Activated T-cell treated with anti-CD3 and anti-CD28 coated beads for 1 hour (primary cell): ENCODE data around the gene TMEM108.

Experiments
- DNase-seq: peaks from one replicate; pipeline ENCODE4 v3.0.0-alpha.2; 2020; ENCODE audit warnings: low read depth

TMEM108 gene

DNA sequence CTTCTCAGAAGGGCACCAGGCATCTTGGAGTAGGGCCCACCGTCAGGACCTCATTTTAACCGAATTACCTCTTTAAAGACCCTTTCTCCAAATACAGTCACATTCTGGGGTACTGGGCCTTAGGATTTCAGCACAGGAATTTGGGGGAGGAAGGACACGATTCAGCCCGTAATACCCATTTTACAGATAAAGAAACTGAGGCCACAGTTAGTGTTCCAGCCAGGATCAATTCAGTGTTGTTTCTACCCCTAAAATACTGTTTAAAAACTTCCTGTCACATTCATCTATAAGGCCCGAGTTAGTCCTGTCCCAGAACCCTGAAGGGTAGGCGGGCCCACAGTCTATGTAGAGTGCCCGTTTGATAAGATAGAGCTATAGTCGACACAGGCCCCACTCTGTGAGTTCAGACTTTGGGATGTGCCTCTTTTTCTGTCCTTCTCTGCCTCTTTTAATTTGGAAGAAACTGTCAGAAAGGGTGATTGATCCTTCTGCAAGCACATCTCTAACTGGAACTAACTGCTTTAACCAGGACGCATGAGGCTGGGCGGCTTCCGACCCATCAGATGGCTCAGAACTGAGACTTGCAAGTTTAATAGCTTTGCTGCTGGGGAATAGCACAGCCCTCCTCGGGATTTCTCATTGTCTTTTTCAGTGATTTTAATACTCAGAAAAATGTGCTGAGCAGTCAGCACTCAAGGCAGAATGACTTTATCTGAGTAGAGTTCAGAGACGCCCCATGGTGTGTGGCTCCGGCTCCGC lies 381.1 kb downstream of the TMEM108 start:
- no peak for DNase-seq

DNA sequence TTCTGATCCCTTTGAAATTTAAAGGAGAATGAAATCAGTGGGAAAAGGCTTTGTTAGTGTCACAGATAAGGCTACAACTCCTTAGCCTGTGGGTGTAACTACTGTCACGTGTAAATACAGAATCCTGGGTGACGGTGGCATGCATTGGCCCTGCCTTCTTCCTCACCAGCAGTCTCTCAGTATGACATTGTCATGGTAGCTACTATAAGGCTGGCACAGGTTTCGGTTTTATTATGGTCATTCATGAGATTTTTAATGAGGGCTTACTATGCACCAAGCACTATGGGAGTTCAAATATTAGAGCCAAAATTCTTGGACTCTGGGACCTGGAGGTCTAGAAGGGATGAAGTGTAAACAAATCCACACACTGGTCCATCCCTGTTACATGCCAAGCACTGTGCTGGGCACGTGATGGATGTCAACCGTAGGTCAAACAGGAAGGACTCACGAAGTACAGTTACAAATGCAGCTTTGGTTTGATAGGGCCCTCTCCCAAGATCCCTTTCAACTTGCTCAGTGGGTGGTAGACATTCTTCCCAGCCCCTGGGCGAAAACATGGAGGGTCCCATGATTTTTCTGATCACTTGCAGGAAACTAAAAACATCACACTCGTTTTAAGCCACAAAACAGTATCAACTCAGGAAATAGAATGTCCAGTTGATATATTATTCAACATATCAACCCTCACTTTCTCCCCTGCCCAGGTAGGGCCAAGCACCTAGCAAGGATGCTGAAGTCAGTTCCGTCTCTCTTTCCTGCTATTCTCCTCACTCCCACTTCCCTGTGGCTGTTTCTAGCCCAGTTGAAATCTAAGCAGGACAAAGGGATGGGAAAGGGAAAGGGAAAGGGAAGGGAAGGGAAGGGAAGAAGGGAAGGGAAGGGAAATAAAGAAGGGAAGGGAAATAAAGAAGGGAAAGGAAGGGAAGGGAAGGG lies 387.0 kb downstream of the TMEM108 start:
- no peak for DNase-seq

DNA sequence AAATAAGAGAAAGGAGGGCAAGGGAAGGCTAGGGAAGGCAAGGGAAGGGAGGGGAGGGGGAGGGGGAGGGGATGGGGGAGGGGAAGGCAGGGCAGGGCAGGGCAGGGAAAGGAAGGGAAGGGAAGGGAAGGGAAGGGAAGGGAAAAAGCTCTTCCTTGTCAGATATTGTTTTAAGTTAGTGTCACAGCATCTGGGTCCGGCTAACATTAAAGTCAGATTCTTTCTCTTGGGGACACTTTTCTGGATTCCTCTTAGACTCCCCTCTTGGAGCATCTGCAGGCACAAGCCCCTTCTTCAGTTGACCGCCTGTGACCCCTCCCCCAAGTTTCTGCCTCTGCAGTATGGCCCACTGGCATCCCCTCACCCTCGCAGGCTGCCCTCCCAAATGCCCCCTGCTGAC lies 387.7 kb downstream of the TMEM108 start:
- no peak for DNase-seq

DNA sequence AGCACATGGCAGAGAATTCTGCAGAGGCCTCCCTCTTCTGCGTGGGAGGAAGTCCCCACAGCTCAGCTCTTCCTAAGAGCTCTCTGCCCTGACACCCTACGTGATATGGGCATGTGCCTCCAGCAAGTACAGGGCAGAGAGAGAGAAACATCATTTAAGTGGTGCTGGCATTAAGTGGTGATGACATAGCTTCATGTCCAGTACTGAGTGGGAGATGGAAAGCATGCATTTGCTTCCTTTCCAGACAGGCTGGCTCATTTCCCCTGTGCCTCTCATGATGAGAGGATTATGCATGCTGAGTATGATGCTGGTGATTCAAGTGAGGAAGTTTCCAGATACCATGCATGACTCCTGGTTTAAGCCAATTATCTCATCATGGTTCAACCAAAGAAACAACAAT lies 388.5 kb downstream of the TMEM108 start:
- DNase-seq, result no peak

DNA sequence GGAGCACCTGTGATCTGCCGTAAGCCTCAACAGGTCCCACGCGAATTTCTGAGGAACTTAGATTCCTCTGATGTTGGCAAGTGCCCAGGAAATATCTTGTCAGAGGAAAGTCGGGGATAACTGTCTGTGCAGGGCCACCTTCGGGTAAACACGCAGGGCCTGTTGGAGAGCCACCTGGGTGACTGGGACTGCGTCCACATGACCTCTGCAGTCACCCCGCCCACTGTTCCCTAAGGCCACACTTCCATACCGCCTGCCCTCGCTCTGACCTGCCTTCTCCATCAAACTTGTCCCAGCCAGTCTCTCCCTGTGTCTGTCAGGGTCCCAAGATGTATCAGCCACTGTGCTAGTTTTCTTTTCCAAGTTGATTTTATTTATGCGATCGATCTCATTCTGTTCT lies 390.4 kb downstream of the TMEM108 start:
- no peak for DNase-seq

DNA sequence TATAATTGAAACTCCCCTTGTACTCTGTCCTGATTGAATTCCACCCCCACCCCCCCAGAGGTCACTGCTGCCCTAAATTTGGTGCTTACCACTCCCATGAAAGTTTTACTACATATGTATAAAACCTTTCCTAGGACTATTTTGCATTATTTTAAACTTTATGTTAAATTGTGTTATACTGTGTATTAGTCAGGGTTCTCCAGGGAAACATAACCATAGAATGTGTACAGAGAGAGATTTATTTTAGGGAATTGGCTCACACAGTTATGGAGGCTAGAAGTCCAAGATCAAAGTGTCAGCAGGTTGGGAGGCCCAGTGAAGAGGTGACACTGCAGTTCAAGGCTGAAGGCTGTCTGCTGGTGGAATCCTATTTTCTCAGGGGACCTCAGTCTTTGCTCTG lies 390.9 kb downstream of the TMEM108 start:
- no peak for DNase-seq

DNA sequence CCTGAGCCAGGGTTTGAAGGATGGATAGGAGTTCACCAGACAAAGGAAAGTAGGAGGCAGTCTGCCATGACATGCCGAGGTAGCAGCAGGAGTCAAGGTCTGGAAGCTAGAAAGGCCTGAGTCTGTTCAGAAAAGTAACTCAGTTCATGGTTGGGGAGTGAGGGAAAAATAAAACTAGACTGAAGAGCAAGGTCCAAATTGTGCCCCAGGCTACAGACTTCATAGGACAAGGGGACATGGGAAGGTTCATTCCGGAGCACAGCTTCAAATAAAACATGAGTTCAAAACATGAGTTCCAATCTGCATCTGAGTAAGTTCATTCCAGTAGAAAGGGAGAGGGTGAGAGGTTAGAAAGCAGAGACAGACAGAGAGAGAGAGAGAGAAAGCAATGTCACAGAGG lies 401.4 kb downstream of the TMEM108 start:
- DNase-seq, result no peak

DNA sequence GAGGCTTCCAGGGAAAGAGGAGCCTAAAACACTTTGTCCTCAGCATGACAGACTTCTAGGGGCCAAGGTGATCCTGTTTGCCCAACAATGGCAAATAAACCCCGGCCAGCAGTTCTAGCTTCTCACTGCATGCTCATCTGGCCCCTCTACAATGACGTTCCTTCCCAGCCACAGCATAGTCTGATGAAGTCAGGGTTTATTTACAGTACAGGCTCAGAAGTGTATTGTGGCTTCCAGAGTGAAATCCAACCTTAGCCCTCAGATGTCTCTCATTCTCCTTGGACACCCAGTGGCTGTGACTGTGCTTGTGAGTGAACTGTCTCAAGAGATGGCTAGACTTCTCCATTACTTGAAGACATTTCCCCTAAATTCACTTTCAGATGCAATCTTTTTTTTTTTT lies 402.5 kb downstream of the TMEM108 start:
- DNase-seq, result no peak

DNA sequence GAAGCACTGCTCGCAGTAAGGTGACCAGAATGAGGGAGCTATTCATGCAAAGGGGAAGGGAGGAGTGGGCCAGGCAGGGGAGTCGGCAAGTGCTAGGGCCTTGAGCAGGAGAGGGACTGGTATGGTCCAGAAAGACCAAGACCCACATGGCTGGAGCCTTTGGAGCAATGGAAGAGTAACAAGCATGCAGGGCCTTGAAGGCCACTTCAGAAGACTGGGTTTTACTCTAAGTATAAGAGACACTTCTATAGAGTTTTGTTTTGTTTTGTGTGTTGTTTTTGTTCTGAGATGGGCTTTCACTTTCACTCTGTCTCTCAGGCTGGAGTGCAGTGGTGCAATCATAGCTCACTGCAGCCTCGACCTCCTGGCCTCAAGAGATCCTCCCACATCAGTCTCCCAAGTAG lies 403.7 kb downstream of the TMEM108 start:
- DNase-seq, result no peak

DNA sequence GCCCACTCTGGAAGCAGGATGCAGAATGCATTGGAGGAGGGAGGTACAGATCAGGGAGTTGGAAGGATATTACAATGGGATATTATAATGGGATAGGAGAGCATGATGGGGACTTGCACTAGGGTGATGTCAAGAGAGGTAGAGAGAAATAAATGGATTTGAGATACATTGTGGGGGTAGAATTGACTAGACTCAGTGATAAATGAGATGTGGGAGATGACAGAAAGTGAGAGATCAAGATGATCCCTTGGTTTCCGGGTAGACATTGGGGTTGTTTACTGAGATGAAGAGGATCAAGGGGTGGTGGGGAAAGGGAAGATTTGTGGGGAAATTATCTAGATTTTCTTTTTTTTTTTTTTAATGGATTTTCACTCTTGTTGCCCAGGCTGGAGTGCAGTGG lies 404.3 kb downstream of the TMEM108 start:
- DNase-seq, result no peak

DNA sequence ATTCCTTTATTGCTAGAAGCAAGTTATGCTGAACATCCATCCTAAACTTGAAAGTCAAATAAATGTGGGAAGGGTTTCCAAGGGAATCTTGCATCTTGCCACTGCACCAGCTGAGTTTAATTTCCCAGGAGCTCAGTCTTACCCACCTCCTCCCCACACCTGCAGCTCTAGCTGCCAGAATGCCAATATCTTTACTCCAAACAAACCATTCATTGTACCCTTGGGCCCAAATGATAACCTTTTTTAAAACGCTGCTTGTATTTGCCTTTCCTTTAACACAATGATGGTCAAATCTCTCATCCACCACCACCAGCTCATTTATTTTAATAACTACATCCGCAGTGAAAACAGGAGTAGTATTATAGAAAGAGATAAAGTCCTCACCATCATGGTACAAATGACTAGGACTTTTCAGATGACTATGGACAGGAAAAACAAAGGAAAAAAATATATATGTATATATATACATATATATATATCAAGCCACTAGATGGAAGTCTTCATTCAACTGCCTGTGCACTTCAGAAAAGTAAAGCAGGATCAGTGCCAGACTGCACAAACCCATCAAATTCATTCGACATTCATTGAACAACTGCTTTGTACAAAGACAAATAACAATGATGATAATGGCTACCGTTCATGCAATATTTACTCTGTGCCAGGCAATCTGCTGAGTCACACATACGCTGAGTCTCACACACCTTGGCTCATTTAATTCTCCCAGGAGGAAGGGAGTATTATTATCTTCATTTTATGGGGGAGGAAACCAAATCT lies 405.6 kb downstream of the TMEM108 start:
- DNase-seq, result no peak

DNA sequence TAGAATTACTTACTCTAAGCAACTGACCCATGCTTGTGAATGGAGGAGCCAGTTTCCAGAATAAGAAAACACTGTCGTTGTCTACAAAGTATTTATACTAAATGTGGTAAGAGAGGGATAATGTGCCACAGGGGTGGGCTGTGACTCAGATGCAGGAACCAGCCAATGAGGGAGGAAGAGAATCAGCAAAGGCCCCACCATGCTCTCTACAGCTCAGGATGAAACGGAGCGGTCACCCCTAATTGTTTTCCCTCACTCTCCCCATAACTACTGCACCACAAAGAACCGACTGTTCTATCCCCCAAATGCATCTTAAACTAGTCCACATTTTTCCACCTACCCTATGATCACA lies 406.2 kb downstream of the TMEM108 start:
- DNase-seq, result no peak

DNA sequence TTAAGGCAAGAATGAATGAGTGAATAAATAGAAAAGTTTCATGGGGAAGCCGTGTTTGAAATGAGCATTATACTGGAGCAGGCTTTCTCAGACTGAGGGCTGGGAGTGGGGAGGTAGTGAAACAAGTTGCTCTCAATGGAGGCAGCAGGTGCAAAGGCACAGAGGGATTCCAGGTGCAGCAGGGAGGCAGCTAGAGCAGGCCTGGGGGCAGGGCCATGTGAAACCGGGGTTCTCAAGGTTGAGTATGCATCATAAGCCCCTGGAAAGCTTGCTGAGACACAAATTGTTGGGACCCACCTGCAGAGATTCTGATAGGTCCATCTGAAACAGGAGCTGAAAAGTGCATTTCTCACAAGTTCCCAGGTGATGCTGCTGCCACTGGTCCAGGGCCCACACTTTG lies 406.9 kb downstream of the TMEM108 start:
- no peak for DNase-seq
